ENCODE measurements around the gene CRACR2A. TPM values are rescaled to one million over a fixed set of nuclear protein-coding genes. Genes with fewer than 3 reads are reported as not detected.

Gene CRACR2A
- total RNA-seq, 4 donors from 2014 or later = 0.47 to 1.7 (median 1.1) TPM

DNA sequence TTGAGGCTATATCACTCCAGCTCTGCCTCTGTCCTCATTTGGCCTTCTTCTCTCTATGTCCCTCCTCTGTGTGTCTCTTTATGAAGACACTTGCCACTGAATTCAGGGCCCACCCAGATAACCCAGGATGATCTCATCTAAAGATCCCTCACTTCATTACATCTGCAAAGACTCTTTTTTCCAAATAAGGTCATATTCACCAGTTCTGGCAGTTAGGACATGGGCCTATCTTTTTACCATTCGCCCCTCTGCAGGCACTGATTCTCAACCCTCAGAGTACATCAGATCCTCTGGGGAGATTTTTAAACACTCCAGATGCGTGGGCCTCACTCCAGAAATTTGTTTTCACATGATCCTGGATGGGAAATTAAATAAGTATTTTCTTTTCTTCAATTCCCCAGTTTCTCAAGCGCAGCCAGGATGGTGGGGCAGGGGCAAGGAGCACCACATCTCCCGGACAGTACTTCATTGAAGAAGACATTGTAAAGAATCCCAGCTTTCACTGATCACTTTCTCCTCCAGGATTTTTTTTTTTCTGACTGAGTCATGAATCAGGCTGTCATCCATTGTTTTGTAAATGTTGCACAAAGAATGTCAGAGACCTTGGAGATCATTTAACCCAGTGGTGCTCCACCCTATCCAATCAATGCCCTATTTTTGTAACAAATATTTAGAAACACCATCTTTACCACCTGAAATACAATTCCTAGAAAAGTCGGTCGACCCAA lies 27.4 kb downstream of the CRACR2A start:
- H3K36me3 ChIP-seq = no peaks in the 10 kb centered on the region
- in situ Hi-C loops (cut with MboI; ENCODE audit: low sequenced_read_pairs in 4 of 4) = no loop called here
- peak overlapping the region in 2 of 4 donors; percentile 23 to 26 for H3K27ac ChIP-seq
- no peak overlapping the region for H3K4me3 ChIP-seq
- intact Hi-C loops (cut with DNase I; ENCODE audit: low total_unique reads) = no loop called here
- H3K9me3 ChIP-seq = no peaks in the 10 kb centered on the region
- H3K27me3 ChIP-seq = no peaks in the 10 kb centered on the region
- TF ChIP-seq, protein P1, sequence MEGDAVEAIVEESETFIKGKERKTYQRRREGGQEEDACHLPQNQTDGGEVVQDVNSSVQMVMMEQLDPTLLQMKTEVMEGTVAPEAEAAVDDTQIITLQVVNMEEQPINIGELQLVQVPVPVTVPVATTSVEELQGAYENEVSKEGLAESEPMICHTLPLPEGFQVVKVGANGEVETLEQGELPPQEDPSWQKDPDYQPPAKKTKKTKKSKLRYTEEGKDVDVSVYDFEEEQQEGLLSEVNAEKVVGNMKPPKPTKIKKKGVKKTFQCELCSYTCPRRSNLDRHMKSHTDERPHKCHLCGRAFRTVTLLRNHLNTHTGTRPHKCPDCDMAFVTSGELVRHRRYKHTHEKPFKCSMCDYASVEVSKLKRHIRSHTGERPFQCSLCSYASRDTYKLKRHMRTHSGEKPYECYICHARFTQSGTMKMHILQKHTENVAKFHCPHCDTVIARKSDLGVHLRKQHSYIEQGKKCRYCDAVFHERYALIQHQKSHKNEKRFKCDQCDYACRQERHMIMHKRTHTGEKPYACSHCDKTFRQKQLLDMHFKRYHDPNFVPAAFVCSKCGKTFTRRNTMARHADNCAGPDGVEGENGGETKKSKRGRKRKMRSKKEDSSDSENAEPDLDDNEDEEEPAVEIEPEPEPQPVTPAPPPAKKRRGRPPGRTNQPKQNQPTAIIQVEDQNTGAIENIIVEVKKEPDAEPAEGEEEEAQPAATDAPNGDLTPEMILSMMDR (IDR thresholded peaks at IDR 0.05 in 4 of 5, conservative IDR thresholded peaks at IDR 0.05 in 1 of 5) = no peak
- no peak for TF ChIP-seq POLR2A (IDR thresholded peaks at IDR 0.05)
- peak in 1 of 2 donors; percentile 23 for DNase-seq
- no peaks in the 10 kb centered on the region for H3K4me1 ChIP-seq
- ATAC-seq = peak; percentile 25 to 34

DNA sequence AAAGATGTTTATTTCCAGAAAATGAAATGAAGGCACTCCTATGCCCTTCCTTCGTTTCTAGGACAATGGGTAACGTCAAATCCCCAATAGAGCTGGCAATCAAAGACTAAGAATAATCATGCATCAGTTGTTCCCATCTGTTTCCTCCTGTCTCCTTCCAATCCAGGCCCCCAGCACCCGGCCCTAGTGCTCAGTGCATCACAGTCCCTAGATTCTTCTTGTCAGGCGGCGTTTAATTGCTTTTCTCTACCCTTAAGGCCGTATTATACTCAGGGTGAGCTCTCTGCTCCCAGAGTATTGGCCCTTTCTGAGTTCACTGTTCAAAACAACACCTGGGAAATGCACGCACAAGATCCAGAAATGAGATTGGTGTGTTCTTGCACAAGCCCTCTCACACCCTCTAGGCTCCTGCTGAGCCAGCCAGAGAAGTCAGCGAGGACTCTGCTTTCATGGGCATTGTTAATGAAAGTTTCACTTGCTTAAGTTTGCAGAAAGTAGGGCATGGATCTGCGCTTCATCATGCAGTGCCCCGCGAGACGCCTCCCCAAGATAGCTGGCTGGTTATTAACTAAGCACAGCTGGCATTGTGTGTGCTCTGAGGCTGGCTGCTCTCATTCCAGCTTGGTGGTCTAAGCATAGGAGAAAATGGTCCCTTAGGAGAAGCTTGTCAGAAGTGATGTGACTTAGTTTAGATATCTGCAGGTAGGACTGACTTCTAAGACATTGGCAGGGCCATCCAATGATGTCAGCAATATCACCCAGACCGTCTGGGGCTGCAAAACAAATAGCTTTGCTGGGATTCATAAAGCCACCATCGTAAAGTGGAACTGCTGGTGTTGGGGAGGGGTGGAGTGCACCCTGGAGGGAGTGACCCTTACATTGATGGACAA lies 28.7 kb downstream of the CRACR2A start:
- TF ChIP-seq, protein P1 (IDR thresholded peaks at IDR 0.05 in 4 of 5, conservative IDR thresholded peaks at IDR 0.05 in 1 of 5) = no peak
- TF ChIP-seq POLR2A (IDR thresholded peaks at IDR 0.05) = no peak
- in situ Hi-C loops (cut with MboI; ENCODE audit: low sequenced_read_pairs in 4 of 4) = no loop called here
- intact Hi-C loops (cut with DNase I; ENCODE audit: low total_unique reads) = no loop called here
- no peak overlapping the region for H3K27ac ChIP-seq
- no peaks in the 10 kb centered on the region for H3K4me1 ChIP-seq
- no peaks in the 10 kb centered on the region for H3K27me3 ChIP-seq
- no peak for ATAC-seq
- no peaks in the 10 kb centered on the region for H3K9me3 ChIP-seq
- H3K4me3 ChIP-seq = no peak overlapping the region
- no peaks in the 10 kb centered on the region for H3K36me3 ChIP-seq
- no peak for DNase-seq

DNA sequence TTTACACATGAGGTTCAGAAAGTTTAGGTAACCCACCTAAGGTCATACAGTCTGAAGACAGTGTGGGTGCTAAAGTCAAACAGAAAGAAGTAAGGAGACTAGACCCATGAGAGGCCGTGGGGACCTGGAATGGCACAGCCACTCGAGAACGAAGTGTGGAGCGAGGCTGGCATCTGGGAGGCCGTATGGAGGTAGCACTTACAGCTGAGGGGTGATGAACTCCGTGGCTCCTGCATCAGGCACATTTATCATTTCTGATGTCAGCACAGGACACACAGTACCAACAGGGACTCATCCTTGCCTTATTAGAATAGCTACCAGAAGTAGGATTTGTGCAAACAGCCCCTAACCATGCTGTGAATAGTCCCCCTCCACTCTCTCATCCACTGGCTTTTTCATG lies 30.5 kb downstream of the CRACR2A start:
- Histone ChIP-seq H3K4me3 (no peak overlapping the region), H3K9me3 (no peaks in the 10 kb centered on the region), H3K27ac (no peak overlapping the region), H3K4me1 (no peaks in the 10 kb centered on the region), H3K27me3 (no peaks in the 10 kb centered on the region), H3K36me3 (no peaks in the 10 kb centered on the region)
- in situ Hi-C loops (cut with MboI; ENCODE audit: low sequenced_read_pairs in 4 of 4) = no loop called here
- no peak for TF ChIP-seq POLR2A (IDR thresholded peaks at IDR 0.05)
- TF ChIP-seq, protein P1 (IDR thresholded peaks at IDR 0.05 in 4 of 5, conservative IDR thresholded peaks at IDR 0.05 in 1 of 5) = no peak
- ATAC-seq (no peak), DNase-seq (no peak)
- intact Hi-C loops (cut with DNase I; ENCODE audit: low total_unique reads) = no loop called here

DNA sequence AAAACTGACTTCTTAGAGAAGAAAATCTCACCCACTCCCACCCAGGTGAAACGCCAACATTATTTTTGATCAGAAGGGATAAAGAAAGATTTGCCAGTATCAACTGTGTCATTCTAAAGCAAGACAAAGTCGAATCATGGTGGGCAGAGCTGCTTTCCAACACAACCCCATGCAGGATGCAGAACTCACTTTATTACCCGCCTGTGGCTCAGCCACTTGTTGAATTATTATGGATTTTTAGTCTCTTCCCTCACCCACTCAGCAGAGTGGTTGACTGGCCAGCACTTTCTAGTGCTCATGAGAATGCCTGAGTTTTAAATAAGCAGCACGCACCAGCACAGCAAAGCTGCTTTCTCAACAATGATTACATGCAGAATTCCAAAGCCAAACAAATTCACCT lies 32.1 kb downstream of the CRACR2A start:
- H3K27me3 ChIP-seq = no peaks in the 10 kb centered on the region
- no peak overlapping the region for H3K27ac ChIP-seq
- no peak for DNase-seq
- in situ Hi-C loops (cut with MboI; ENCODE audit: low sequenced_read_pairs in 4 of 4) = no loop called here
- no peak overlapping the region for H3K4me3 ChIP-seq
- no peaks in the 10 kb centered on the region for H3K9me3 ChIP-seq
- no peaks in the 10 kb centered on the region for H3K36me3 ChIP-seq
- no peak for TF ChIP-seq POLR2A (IDR thresholded peaks at IDR 0.05)
- TF ChIP-seq, protein P1 (IDR thresholded peaks at IDR 0.05 in 4 of 5, conservative IDR thresholded peaks at IDR 0.05 in 1 of 5) = no peak
- intact Hi-C loops (cut with DNase I; ENCODE audit: low total_unique reads) = no loop called here
- no peaks in the 10 kb centered on the region for H3K4me1 ChIP-seq
- ATAC-seq = no peak
